Ramos (cell line): ENCODE measurements around the gene CD8B.
"Not testable (repeated sequence)": the region's sequence is repeated elsewhere in the genome, so short reads cannot be mapped to it uniquely, and the experiment has no call there.

Experiments used
- in situ Hi-C: fragments of 300-500 bp; cut with MboI; formaldehyde crosslinking; loops from one replicate; pipeline ENCODE4 v1.14.3; 2022; ENCODE audit warnings: low sequenced_read_pairs; ENCODE audit not compliant: unreplicated experiment

The CD8B gene

GRCh38 chr2:86836915-86837695 is 24.6 kb downstream of the CD8B start:
- in situ Hi-C loops: not testable (repeated sequence)

GRCh38 chr2:86835548-86835889 is 26.2 kb downstream of the CD8B start:
- in situ Hi-C loops: not testable (repeated sequence)

- in situ Hi-C loops: no loop called here
Measured at GRCh38 chr2:86833315-86833714, 28.4 kb downstream of the CD8B start.

- in situ Hi-C loops: no loop called here
Measured at GRCh38 chr2:86832334-86833096, 29.2 kb downstream of the CD8B start.

- in situ Hi-C loops: no loop called here
Measured at GRCh38 chr2:86831537-86831936, 30.1 kb downstream of the CD8B start.

- in situ Hi-C loops: no loop called here
Measured at GRCh38 chr2:86826951-86827350, 34.7 kb downstream of the CD8B start.

GRCh38 chr2:86825693-86826381 is 35.8 kb downstream of the CD8B start:
- in situ Hi-C loops: no loop called here

GRCh38 chr2:86825036-86825692 is 36.5 kb downstream of the CD8B start:
- in situ Hi-C loops: no loop called here

GRCh38 chr2:86822668-86823345 is 38.9 kb downstream of the CD8B start:
- in situ Hi-C loops: no loop called here

GRCh38 chr2:86821842-86822241 is 39.8 kb downstream of the CD8B start:
- in situ Hi-C loops: no loop called here

GRCh38 chr2:86821306-86821705 is 40.4 kb downstream of the CD8B start:
- in situ Hi-C loops: no loop called here

GRCh38 chr2:86818957-86819356 is 42.7 kb downstream of the CD8B start:
- in situ Hi-C loops: no loop called here

- in situ Hi-C loops: no loop called here
Measured at GRCh38 chr2:86818114-86818801, 43.4 kb downstream of the CD8B start.

GRCh38 chr2:86815611-86816010 is 46.1 kb downstream of the CD8B start:
- in situ Hi-C loops: no loop called here

- in situ Hi-C loops: no loop called here
Measured at GRCh38 chr2:86809481-86810121, 52.1 kb downstream of the CD8B start.

- in situ Hi-C loops: no loop called here
Measured at GRCh38 chr2:86808315-86809161, 53.1 kb downstream of the CD8B start.

GRCh38 chr2:86807468-86808275 is 54.0 kb downstream of the CD8B start:
- in situ Hi-C loops: no loop called here

GRCh38 chr2:86807133-86807467 is 54.6 kb downstream of the CD8B start:
- in situ Hi-C loops: no loop called here
